ENCODE measurements around the gene C2orf80.
"Not testable (repeated sequence)": the region's sequence is repeated elsewhere in the genome, so short reads cannot be mapped to it uniquely, and the experiment has no call there.

Gene C2orf80

GRCh38 chr2:208130712-208131110, 59.1 kb downstream of the C2orf80 start:
- no peak for DNase-seq

- DNase-seq = no peak
Measured at GRCh38 chr2:208129744-208130711, 59.8 kb downstream of the C2orf80 start, which contains the start of gene CRYGC. Gene CRYGC (minus strand): TSS chr2:208129828. CDS start chr2:208129792, 36 bp downstream.

- DNase-seq = no peak
Measured at GRCh38 chr2:208128136-208128535, 61.7 kb downstream of the C2orf80 start.

- no peak for DNase-seq
Measured at GRCh38 chr2:208127090-208127489, 62.7 kb downstream of the C2orf80 start.

GRCh38 chr2:208125251-208125650, 64.6 kb downstream of the C2orf80 start:
- no peak for DNase-seq

- not testable (repeated sequence) for DNase-seq
Measured at GRCh38 chr2:208124013-208124715, 65.7 kb downstream of the C2orf80 start, which contains the start of gene CRYGD. Gene CRYGD (minus strand): TSS chr2:208124524. CDS start chr2:208124473, 51 bp downstream.

GRCh38 chr2:208122248-208122647, 67.6 kb downstream of the C2orf80 start:
- no peak for DNase-seq

- DNase-seq = no peak
Measured at GRCh38 chr2:208118918-208119317, 70.9 kb downstream of the C2orf80 start.

- DNase-seq = not testable (repeated sequence)
Measured at GRCh38 chr2:208117390-208117789, 72.4 kb downstream of the C2orf80 start.

Data from activated effector memory CD4-positive, alpha-beta T cell treated with anti-CD3 and anti-CD28 coated beads, Interleukin-2, amount 50 U/mL, for 16 hours (primary cell).